ENCODE data around the gene C16orf74. TPM values are rescaled to one million over a fixed set of nuclear protein-coding genes. Genes with fewer than 3 reads are reported as not detected.

The C16orf74 gene
- total RNA-seq, 1 donor from 2014 or later = 4.7 TPM

GRCh38 chr16:85711982-85712587 is 38.8 kb downstream of the C16orf74 start:
- Mint-ChIP-seq H3K4me1 (ENCODE audit: low read depth, unreplicated experiment) (peaks cover 7% of the 10 kb centered on the region), H3K27ac (ENCODE audit: unreplicated experiment) (no peak overlapping the region), H3K27me3 (ENCODE audit: low read depth, unreplicated experiment) (peaks cover 12% of the 10 kb centered on the region), H3K9me3 (ENCODE audit: unreplicated experiment) (peaks cover 7% of the 10 kb centered on the region), H3K4me3 (ENCODE audit: unreplicated experiment) (no peak overlapping the region), H3K36me3 (ENCODE audit: low read depth, unreplicated experiment) (peaks cover 3% of the 10 kb centered on the region)
- Histone ChIP-seq H3K9ac (ENCODE audit: low read length) (no peak overlapping the region), H3K27ac (ENCODE audit: low read depth, low read length) (no peak overlapping the region), H4K20me1 (ENCODE audit: insufficient read depth, low read length) (peaks cover 13% of the 10 kb centered on the region), H3K79me2 (ENCODE audit: insufficient read depth, low read length) (no peaks in the 10 kb centered on the region), H3K27me3 (ENCODE audit: insufficient read depth, low read length) (no peaks in the 10 kb centered on the region), H3K4me2 (ENCODE audit: low read length) (no peak overlapping the region), H3K9me3 (ENCODE audit: insufficient read depth, low read depth, low read length) (peaks cover 7% of the 10 kb centered on the region), H3K4me3 (ENCODE audit: insufficient read depth, low read depth, low read length) (no peak overlapping the region), H3K36me3 (ENCODE audit: insufficient read depth, low read length) (no peaks in the 10 kb centered on the region), H2AFZ (ENCODE audit: low read depth, low read length) (no peak overlapping the region), H3K4me1 (ENCODE audit: insufficient read depth, low read length) (peaks cover 13% of the 10 kb centered on the region)
- TF ChIP-seq EZH2 (IDR thresholded peaks at IDR 0.05; ENCODE audit: insufficient read depth, low read length) = no peak
- TF ChIP-seq, protein P1, sequence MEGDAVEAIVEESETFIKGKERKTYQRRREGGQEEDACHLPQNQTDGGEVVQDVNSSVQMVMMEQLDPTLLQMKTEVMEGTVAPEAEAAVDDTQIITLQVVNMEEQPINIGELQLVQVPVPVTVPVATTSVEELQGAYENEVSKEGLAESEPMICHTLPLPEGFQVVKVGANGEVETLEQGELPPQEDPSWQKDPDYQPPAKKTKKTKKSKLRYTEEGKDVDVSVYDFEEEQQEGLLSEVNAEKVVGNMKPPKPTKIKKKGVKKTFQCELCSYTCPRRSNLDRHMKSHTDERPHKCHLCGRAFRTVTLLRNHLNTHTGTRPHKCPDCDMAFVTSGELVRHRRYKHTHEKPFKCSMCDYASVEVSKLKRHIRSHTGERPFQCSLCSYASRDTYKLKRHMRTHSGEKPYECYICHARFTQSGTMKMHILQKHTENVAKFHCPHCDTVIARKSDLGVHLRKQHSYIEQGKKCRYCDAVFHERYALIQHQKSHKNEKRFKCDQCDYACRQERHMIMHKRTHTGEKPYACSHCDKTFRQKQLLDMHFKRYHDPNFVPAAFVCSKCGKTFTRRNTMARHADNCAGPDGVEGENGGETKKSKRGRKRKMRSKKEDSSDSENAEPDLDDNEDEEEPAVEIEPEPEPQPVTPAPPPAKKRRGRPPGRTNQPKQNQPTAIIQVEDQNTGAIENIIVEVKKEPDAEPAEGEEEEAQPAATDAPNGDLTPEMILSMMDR (IDR thresholded peaks at IDR 0.05; ENCODE audit: insufficient read depth, low read depth, low read length) = no peak
- DNase-seq (ENCODE audit: low read depth) (no peak), FAIRE-seq (no peak)

- no peak overlapping the region for H3K27ac Mint-ChIP-seq (ENCODE audit: unreplicated experiment)
- Histone ChIP-seq H3K27me3 (ENCODE audit: insufficient read depth, low read length) (no peaks in the 10 kb centered on the region), H2AFZ (ENCODE audit: low read depth, low read length) (no peak overlapping the region), H4K20me1 (ENCODE audit: insufficient read depth, low read length) (no peaks in the 10 kb centered on the region), H3K4me2 (ENCODE audit: low read length) (no peak overlapping the region), H3K4me1 (ENCODE audit: insufficient read depth, low read length) (peaks cover 6% of the 10 kb centered on the region), H3K27ac (ENCODE audit: low read depth, low read length) (no peak overlapping the region), H3K9me3 (ENCODE audit: insufficient read depth, low read depth, low read length) (peaks cover 7% of the 10 kb centered on the region), H3K36me3 (ENCODE audit: insufficient read depth, low read length) (no peaks in the 10 kb centered on the region), H3K4me3 (ENCODE audit: insufficient read depth, low read depth, low read length) (no peak overlapping the region), H3K9ac (ENCODE audit: low read length) (no peak overlapping the region), H3K79me2 (ENCODE audit: insufficient read depth, low read length) (no peaks in the 10 kb centered on the region)
- DNase-seq (ENCODE audit: low read depth) (no peak), FAIRE-seq (no peak)
- peaks cover 6% of the 10 kb centered on the region for H3K4me1 Mint-ChIP-seq (ENCODE audit: low read depth, unreplicated experiment)
- H3K36me3 Mint-ChIP-seq (ENCODE audit: low read depth, unreplicated experiment) = peaks cover 3% of the 10 kb centered on the region
- TF ChIP-seq, protein P1 (IDR thresholded peaks at IDR 0.05; ENCODE audit: insufficient read depth, low read depth, low read length) = no peak
- no peak for TF ChIP-seq EZH2 (IDR thresholded peaks at IDR 0.05; ENCODE audit: insufficient read depth, low read length)
- H3K27me3 Mint-ChIP-seq (ENCODE audit: low read depth, unreplicated experiment) = peaks cover 11% of the 10 kb centered on the region
- no peak overlapping the region for H3K4me3 Mint-ChIP-seq (ENCODE audit: unreplicated experiment)
- peaks cover 7% of the 10 kb centered on the region for H3K9me3 Mint-ChIP-seq (ENCODE audit: unreplicated experiment)
These were observed 40.2 kb downstream of the C16orf74 start for GRCh38 chr16:85710732-85711131.
